A549 (cell line): ENCODE measurements around the gene EFHD1.

Source experiments
- EP300 ChIP-seq, 2 experiments: fragments of >200 bp; sonication (Bioruptor Twin); formaldehyde crosslinking; IDR thresholded peaks; 2 replicates in 1 of 2; 3 replicates in 1 of 2; pipeline ENCODE4 v1.6.1; 2016 to 2017
- HES2 ChIP-seq: fragments of >200 bp; sonication (Bioruptor Twin); formaldehyde crosslinking; IDR thresholded peaks from 2 replicates; pipeline ENCODE4 v1.6.1; 2016
- MAZ ChIP-seq: fragments of 150-350 bp; IDR thresholded peaks from 2 replicates; pipeline ENCODE4 v1.6.1; 2014; ENCODE audit warnings: antibody characterized with exemption, low read depth, low read length, borderline replicate concordance
- POLR2A ChIP-seq: IDR thresholded peaks from 2 replicates; pipeline ENCODE4 v1.6.1; 2012; ENCODE audit warnings: mild to moderate bottlenecking, low read length
- RFX5 ChIP-seq: fragments of 450-650 bp; IDR thresholded peaks from 2 replicates; pipeline ENCODE4 v1.7.1; 2014; ENCODE audit warnings: antibody characterized with exemption, mild to moderate bottlenecking, moderate library complexity
- SMC3 ChIP-seq: fragments of >200 bp; sonication (Bioruptor Twin); formaldehyde crosslinking; IDR thresholded peaks from 3 replicates; pipeline ENCODE4 v1.6.1; 2018; ENCODE audit warnings: inconsistent platforms
- TP53 ChIP-seq: fragments of 250-450 bp; sonication (Bioruptor Pico); IDR thresholded peaks from 2 replicates; pipeline ENCODE4 v1.5.0; 2021; ENCODE audit warnings: mild to moderate bottlenecking, moderate library complexity
- USF2 ChIP-seq: fragments of 450-650 bp; IDR thresholded peaks from 2 replicates; pipeline ENCODE4 v1.6.1; 2014; ENCODE audit warnings: antibody characterized with exemption
- ZNF302 ChIP-seq: fragments of 250-450 bp; sonication (Bioruptor Pico); IDR thresholded peaks from 2 replicates; pipeline ENCODE4 v1.9.0; 2021; ENCODE audit warnings: inconsistent platforms, mild to moderate bottlenecking, moderate library complexity
- TF ChIP-seq, protein P1 (sequence below): fragments of >200 bp; sonication (Bioruptor Twin); formaldehyde crosslinking; IDR thresholded peaks from 3 replicates; pipeline ENCODE4 v1.5.1; 2016
- TF ChIP-seq, protein P2 (sequence below): fragments of 150-350 bp; IDR thresholded peaks from 2 replicates; pipeline ENCODE4 v1.6.1; 2014; ENCODE audit warnings: low read depth, mild to moderate bottlenecking, low read length
- TF ChIP-seq, protein P3 (sequence below): fragments of 200-600 bp; sonication (generic); IDR thresholded peaks from 2 replicates; pipeline ENCODE4 v1.6.1; 2016; ENCODE audit warnings: antibody characterized with exemption, mild to moderate bottlenecking, moderate library complexity

- TF ChIP-seq USF2, result no peak
- TF ChIP-seq, protein P1, sequence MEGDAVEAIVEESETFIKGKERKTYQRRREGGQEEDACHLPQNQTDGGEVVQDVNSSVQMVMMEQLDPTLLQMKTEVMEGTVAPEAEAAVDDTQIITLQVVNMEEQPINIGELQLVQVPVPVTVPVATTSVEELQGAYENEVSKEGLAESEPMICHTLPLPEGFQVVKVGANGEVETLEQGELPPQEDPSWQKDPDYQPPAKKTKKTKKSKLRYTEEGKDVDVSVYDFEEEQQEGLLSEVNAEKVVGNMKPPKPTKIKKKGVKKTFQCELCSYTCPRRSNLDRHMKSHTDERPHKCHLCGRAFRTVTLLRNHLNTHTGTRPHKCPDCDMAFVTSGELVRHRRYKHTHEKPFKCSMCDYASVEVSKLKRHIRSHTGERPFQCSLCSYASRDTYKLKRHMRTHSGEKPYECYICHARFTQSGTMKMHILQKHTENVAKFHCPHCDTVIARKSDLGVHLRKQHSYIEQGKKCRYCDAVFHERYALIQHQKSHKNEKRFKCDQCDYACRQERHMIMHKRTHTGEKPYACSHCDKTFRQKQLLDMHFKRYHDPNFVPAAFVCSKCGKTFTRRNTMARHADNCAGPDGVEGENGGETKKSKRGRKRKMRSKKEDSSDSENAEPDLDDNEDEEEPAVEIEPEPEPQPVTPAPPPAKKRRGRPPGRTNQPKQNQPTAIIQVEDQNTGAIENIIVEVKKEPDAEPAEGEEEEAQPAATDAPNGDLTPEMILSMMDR, result no peak
- TF ChIP-seq TP53 (CRISPR knock-in tag), result no peak
- TF ChIP-seq ZNF302 (CRISPR knock-in tag), result no peak
- TF ChIP-seq RFX5, result no peak
- TF ChIP-seq EP300 (IDR thresholded peaks at IDR 0.05), result no peak
- TF ChIP-seq HES2, result no peak
- TF ChIP-seq, protein P2, sequence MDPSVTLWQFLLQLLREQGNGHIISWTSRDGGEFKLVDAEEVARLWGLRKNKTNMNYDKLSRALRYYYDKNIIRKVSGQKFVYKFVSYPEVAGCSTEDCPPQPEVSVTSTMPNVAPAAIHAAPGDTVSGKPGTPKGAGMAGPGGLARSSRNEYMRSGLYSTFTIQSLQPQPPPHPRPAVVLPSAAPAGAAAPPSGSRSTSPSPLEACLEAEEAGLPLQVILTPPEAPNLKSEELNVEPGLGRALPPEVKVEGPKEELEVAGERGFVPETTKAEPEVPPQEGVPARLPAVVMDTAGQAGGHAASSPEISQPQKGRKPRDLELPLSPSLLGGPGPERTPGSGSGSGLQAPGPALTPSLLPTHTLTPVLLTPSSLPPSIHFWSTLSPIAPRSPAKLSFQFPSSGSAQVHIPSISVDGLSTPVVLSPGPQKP, result no peak
- no peak for TF ChIP-seq POLR2A
- no peak for TF ChIP-seq SMC3
- no peak for TF ChIP-seq MAZ
- TF ChIP-seq, protein P3, sequence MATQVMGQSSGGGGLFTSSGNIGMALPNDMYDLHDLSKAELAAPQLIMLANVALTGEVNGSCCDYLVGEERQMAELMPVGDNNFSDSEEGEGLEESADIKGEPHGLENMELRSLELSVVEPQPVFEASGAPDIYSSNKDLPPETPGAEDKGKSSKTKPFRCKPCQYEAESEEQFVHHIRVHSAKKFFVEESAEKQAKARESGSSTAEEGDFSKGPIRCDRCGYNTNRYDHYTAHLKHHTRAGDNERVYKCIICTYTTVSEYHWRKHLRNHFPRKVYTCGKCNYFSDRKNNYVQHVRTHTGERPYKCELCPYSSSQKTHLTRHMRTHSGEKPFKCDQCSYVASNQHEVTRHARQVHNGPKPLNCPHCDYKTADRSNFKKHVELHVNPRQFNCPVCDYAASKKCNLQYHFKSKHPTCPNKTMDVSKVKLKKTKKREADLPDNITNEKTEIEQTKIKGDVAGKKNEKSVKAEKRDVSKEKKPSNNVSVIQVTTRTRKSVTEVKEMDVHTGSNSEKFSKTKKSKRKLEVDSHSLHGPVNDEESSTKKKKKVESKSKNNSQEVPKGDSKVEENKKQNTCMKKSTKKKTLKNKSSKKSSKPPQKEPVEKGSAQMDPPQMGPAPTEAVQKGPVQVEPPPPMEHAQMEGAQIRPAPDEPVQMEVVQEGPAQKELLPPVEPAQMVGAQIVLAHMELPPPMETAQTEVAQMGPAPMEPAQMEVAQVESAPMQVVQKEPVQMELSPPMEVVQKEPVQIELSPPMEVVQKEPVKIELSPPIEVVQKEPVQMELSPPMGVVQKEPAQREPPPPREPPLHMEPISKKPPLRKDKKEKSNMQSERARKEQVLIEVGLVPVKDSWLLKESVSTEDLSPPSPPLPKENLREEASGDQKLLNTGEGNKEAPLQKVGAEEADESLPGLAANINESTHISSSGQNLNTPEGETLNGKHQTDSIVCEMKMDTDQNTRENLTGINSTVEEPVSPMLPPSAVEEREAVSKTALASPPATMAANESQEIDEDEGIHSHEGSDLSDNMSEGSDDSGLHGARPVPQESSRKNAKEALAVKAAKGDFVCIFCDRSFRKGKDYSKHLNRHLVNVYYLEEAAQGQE, result no peak
These were observed 26.0 kb downstream of the EFHD1 start for GRCh38 chr2:232659359-232659758.
